CD1c-positive myeloid dendritic cell (primary cell): Measurements from ENCODE around the gene SYMPK.
"Not testable (repeated sequence)": the region's sequence is repeated elsewhere in the genome, so short reads cannot be mapped to it uniquely, and the experiment has no call there.

ENCODE experiments used
- DNase-seq: peaks from one replicate; pipeline ENCODE4 v3.0.0-alpha.2; 2016; ENCODE audit errors: extremely low spot score

Gene SYMPK

GRCh38 chr19:45885556-45886426 lies 22.8 kb upstream of the SYMPK start, which contains the start of gene IRF2BP1:
Gene IRF2BP1, minus strand, starts transcription at chr19:45886141. Its CDS starts 367 bp downstream, at chr19:45885774.
- DNase-seq: peak; percentile 97

- DNase-seq: no peak
Observed at GRCh38 chr19:45884682-45885555, 22.0 kb upstream of the SYMPK start.

GRCh38 chr19:45883881-45884681 lies 21.1 kb upstream of the SYMPK start:
- no peak for DNase-seq

- no peak for DNase-seq
Observed at GRCh38 chr19:45883586-45883880, 20.6 kb upstream of the SYMPK start.

GRCh38 chr19:45882652-45883585 lies 20.0 kb upstream of the SYMPK start:
- DNase-seq: peak; percentile 91

- no peak for DNase-seq
Observed at GRCh38 chr19:45881909-45882528, 19.1 kb upstream of the SYMPK start.

GRCh38 chr19:45881082-45881908 lies 18.3 kb upstream of the SYMPK start:
- no peak for DNase-seq

- no peak for DNase-seq
Observed at GRCh38 chr19:45879971-45880370, 17.0 kb upstream of the SYMPK start.

- no peak for DNase-seq
Observed at GRCh38 chr19:45879055-45879454, 16.1 kb upstream of the SYMPK start.

- no peak for DNase-seq
Observed at GRCh38 chr19:45878043-45878794, 15.3 kb upstream of the SYMPK start.

- DNase-seq: no peak
Observed at GRCh38 chr19:45876411-45877197, 13.7 kb upstream of the SYMPK start.

GRCh38 chr19:45876161-45876410 lies 13.1 kb upstream of the SYMPK start:
- no peak for DNase-seq

GRCh38 chr19:45874620-45874966 lies 11.6 kb upstream of the SYMPK start:
- no peak for DNase-seq

GRCh38 chr19:45873219-45873772 lies 10.3 kb upstream of the SYMPK start:
- DNase-seq: no peak

GRCh38 chr19:45872095-45872919 lies 9.4 kb upstream of the SYMPK start:
- DNase-seq: no peak

- DNase-seq: no peak
Observed at GRCh38 chr19:45870798-45871197, 7.9 kb upstream of the SYMPK start.

GRCh38 chr19:45867241-45867640 lies 4.3 kb upstream of the SYMPK start:
- not testable (repeated sequence) for DNase-seq
